Small intestine (tissue), 7 donors: ENCODE measurements around the gene CLIC5. TPM values are rescaled to one million over a fixed set of nuclear protein-coding genes. Genes with fewer than 3 reads are reported as not detected.

Source experiments
- DNase-seq, 2 donors: peaks; one replicate each; pipeline versions ENCODE4 v3.0.0 to v3.0.0-alpha.2; 2013
- FAIRE-seq: peaks from 2 replicates; lab custom pipeline; 2012; peaks lifted over from hg19 to GRCh38; lab: Jason Lieb, UNC
- H3K27ac ChIP-seq, 3 donors: one replicate each; pipeline ENCODE4 v1.5.1; 2013; ENCODE audit warnings: low read length in 2 of 3, mild to moderate bottlenecking in 2 of 3, control low read depth in 1 of 3, inconsistent platforms in 1 of 3, low read depth in 1 of 3, moderate library complexity in 1 of 3
- H3K27me3 ChIP-seq, 3 donors: one replicate each; pipeline ENCODE4 v1.6.1; 2013; ENCODE audit warnings: low read length in 3 of 3, inconsistent platforms in 1 of 3; ENCODE audit not compliant: control insufficient read depth in 3 of 3, insufficient read depth in 3 of 3
- H3K36me3 ChIP-seq, 3 donors: one replicate each; pipeline ENCODE4 v1.6.1; 2013; ENCODE audit warnings: low read length in 3 of 3, inconsistent platforms in 1 of 3, low read depth in 1 of 3, mild to moderate bottlenecking in 1 of 3, moderate library complexity in 1 of 3; ENCODE audit not compliant: control insufficient read depth in 3 of 3, insufficient read depth in 2 of 3
- H3K4me1 ChIP-seq, 3 donors: one replicate each; pipeline ENCODE4 v1.6.1; 2013; ENCODE audit warnings: low read length in 2 of 3, inconsistent platforms in 1 of 3, low read depth in 1 of 3, mild to moderate bottlenecking in 1 of 3, moderate library complexity in 1 of 3; ENCODE audit not compliant: control insufficient read depth in 3 of 3, insufficient read depth in 2 of 3
- H3K4me3 ChIP-seq, 3 donors: one replicate each; pipeline ENCODE4 v1.5.1; 2013; ENCODE audit warnings: low read length in 3 of 3, control low read depth in 1 of 3, inconsistent platforms in 1 of 3, low read depth in 1 of 3, mild to moderate bottlenecking in 1 of 3, moderate library complexity in 1 of 3
- H3K9me3 ChIP-seq, 2 donors: one replicate each; pipeline ENCODE4 v1.6.1; 2013; ENCODE audit warnings: low read depth in 1 of 2, low read length in 1 of 2; ENCODE audit not compliant: control insufficient read depth in 2 of 2, insufficient read depth in 1 of 2
- WGBS, 3 donors: extraction: QIAGEN DNeasy Blood & Tissue Kit; methylation state at CpG; one replicate each; pipeline ENCODE4 v1.1.7; 2013; 5-methylcytosine and 5-hydroxymethylcytosine counted together
- polyA plus RNA-seq, 4 donors: library from polyadenylated mRNA; stranded (reverse) in 3 of 4; unstranded in 1 of 4; fragments of 200-250 nt in 3 of 4; fragments of 120-200 nt in 1 of 4; gene quantifications; one replicate each; pipeline versions ENCODE4 v1.2.1 to v1.2.3, GENCODE V29; 2013
- donor health status: healthy with polysubstance abuse.
- donor health status: control.
- donor health status: control.
- donor health status: Bipolar disorder and iron deficiency.
- donor health status: healthy.

The CLIC5 gene
- polyA plus RNA-seq, 4 donors: 9.3 to 65.7 (median 21.8) TPM

DNA sequence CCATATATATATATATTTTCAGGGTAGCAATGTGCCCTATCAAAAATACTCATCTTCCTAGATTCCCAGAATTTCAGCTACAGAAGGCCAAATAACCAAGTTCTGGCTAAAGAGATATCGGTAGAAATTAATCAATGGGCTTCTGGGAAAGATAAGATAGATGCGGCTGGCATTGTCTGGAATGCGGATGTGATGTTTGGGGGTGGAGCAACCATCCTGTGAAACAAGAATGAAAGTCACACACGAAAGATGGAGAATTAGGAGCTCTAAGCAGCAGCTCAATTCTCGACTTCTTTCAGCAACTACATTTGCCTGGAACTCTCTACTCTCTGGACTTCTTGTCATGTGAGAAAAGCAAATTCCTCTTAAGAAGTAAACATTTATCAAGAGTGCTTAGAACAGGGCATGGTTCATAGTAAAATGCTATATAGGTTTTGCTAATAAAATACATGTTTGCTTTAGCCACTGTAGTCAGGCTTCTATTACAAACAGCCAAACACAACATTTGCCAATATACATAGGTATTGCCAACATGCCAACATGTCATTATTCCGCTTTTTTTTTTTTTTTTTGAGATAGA lies 90.8 kb downstream of the CLIC5 start:
- DNase-seq (no peak), FAIRE-seq (no peak)
- 24 to 57% (median 43%) methylated on average over 6 of the region's 6 CpGs for WGBS, 3 donors

GRCh38 chr6:45923831-45924391 lies 91.7 kb downstream of the CLIC5 start:
- H3K36me3 ChIP-seq: peaks cover 0 to 13% (median 4%) of the 10 kb centered on the region in 3 donors
- no peaks in the 10 kb centered on the region for H3K27me3 ChIP-seq
- no peaks in the 10 kb centered on the region for H3K4me1 ChIP-seq
- no peak for DNase-seq
- no peak overlapping the region for H3K4me3 ChIP-seq
- no peak overlapping the region for H3K27ac ChIP-seq
- 49 to 57% (median 51%) methylated on average over 5 of the region's 5 CpGs for WGBS, 3 donors
- FAIRE-seq: no peak
- no peaks in the 10 kb centered on the region for H3K9me3 ChIP-seq

More for the DNA sequence above, 90.8 kb downstream of the CLIC5 start:
- Histone ChIP-seq H3K27ac (no peak overlapping the region), H3K4me1 (no peaks in the 10 kb centered on the region), H3K36me3 (peaks cover 0 to 18% (median 4%) of the 10 kb centered on the region in 3 donors), H3K27me3 (no peaks in the 10 kb centered on the region), H3K9me3 (no peaks in the 10 kb centered on the region), H3K4me3 (no peak overlapping the region)

- H3K4me3 ChIP-seq: no peak overlapping the region
- no peaks in the 10 kb centered on the region for H3K27me3 ChIP-seq
- 28 to 33% (median 30%) methylated on average over 11 of the region's 11 CpGs for WGBS, 3 donors
- H3K36me3 ChIP-seq: peaks cover 0 to 11% (median 0%) of the 10 kb centered on the region in 3 donors
- no peak overlapping the region for H3K27ac ChIP-seq
- no peaks in the 10 kb centered on the region for H3K4me1 ChIP-seq
- FAIRE-seq (no peak), DNase-seq (peak; percentile 27 to 33)
- H3K9me3 ChIP-seq: no peaks in the 10 kb centered on the region
Observed at GRCh38 chr6:45922728-45923351, 92.8 kb downstream of the CLIC5 start.

DNA sequence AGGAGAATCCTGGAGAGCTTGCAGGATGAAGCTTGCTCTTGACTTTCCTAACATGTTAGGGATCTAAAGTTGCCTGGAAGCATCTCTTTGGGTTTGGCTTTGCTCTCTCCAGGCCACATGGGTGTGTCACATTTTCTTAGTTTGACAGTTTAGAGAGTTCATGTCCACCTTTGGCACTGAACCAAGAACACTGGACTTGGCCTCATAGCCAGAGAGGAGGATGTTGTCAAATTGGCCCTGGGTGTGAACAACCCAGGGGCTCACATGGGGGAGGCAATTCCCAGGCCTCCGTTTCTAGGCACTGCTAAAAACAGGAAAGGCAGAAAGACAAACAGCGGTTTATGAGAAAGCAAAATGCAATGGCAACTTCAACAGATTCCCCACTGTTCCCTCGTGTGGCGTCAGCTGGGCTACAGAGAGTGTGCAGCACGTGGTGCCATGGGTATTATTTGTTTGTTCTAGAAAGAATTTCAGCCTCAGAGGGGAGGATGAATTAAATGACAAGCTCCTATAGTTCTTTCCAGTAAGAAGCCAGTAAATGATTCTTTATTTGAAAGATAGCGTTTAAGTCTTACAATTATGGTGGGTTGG lies 93.9 kb downstream of the CLIC5 start:
- 65 to 72% (median 70%) methylated on average over 6 of the region's 6 CpGs for WGBS, 3 donors
- Histone ChIP-seq H3K27ac (no peak overlapping the region), H3K4me3 (no peak overlapping the region), H3K27me3 (no peaks in the 10 kb centered on the region), H3K36me3 (peaks cover 0 to 8% (median 0%) of the 10 kb centered on the region in 3 donors), H3K4me1 (no peaks in the 10 kb centered on the region), H3K9me3 (no peaks in the 10 kb centered on the region)
- FAIRE-seq (no peak), DNase-seq (no peak)

- DNase-seq (no peak), FAIRE-seq (no peak)
- Histone ChIP-seq H3K4me1 (no peaks in the 10 kb centered on the region), H3K27me3 (no peaks in the 10 kb centered on the region), H3K36me3 (peaks cover 0 to 10% (median 0%) of the 10 kb centered on the region in 3 donors), H3K4me3 (no peak overlapping the region), H3K9me3 (no peaks in the 10 kb centered on the region), H3K27ac (no peak overlapping the region)
- 63 to 79% (median 79%) methylated on average over 5 of the region's 5 CpGs for WGBS, 3 donors
Observed at GRCh38 chr6:45920819-45921511, 94.7 kb downstream of the CLIC5 start.

DNA sequence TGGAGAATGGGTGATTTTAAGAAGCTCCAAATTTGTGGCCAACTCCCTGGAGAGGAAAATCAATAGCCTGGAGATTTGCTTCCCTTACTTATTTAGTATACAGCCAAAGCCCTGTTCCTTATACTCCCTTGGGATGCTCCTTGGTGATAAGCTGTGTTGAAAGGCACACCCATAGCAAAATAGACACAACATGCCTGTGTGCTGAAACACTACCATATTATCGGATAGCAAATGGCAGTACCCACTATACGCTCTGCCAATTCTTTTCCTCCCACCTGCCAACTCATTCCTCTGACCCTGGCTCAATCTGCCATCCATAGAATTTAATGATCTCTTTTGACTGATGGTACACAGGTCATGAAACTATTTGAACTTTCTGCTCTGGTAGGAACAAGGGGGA lies 98.2 kb downstream of the CLIC5 start:
- Histone ChIP-seq H3K27me3 (no peaks in the 10 kb centered on the region), H3K4me1 (no peaks in the 10 kb centered on the region), H3K9me3 (no peaks in the 10 kb centered on the region), H3K27ac (no peak overlapping the region), H3K36me3 (peaks cover 0 to 14% (median 10%) of the 10 kb centered on the region in 3 donors), H3K4me3 (no peak overlapping the region)
- no peak for FAIRE-seq
- WGBS, 3 donors: 93 to 98% (median 98%) methylated on average over 2 of the region's 2 CpGs
- no peak for DNase-seq

- Histone ChIP-seq H3K4me1 (no peaks in the 10 kb centered on the region), H3K36me3 (peaks cover 0 to 15% (median 14%) of the 10 kb centered on the region in 3 donors), H3K27me3 (no peaks in the 10 kb centered on the region), H3K27ac (no peak overlapping the region), H3K9me3 (no peaks in the 10 kb centered on the region), H3K4me3 (no peak overlapping the region)
- 88 to 99% (median 88%) methylated on average over 5 of the region's 5 CpGs for WGBS, 3 donors
- FAIRE-seq (no peak), DNase-seq (no peak)
Observed at GRCh38 chr6:45916692-45917091, 99.0 kb downstream of the CLIC5 start.

DNA sequence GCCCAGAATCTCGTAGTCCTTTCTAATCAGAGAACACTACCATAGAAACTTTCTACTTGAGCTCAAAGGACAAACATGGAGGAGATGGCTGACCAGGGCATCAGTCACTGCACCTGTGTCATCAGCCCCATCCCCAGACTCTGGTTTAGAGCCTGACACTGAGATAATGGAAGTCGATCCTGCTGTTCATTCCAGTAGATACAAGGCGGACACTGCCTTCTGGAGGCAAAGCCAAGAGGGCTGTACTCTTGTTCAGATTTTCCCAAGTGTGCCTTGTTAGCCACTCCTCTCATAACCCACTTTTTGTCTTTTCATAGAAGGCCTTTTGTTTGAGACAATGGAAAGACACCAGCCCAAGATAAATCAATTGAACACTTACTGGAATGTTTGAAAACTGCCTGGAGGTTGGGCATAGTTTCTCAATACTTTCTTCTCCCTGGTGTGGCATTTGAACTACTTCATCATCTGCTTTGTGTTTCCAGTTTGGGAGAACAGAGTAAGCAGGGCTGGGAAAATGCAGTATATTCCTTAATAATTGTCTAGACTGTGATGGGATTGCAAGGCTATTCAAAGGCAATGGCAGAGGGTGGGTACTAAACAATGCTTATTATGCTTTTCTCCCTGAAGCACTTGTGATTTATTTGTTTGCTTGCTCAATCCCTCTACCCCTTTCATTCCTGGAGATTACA lies 99.7 kb downstream of the CLIC5 start:
- WGBS, 3 donors: 97 to 98% (median 97%) methylated on average over 3 of the region's 3 CpGs
- H3K36me3 ChIP-seq: peaks cover 0 to 17% (median 16%) of the 10 kb centered on the region in 3 donors
- FAIRE-seq (no peak), DNase-seq (no peak)
- H3K4me1 ChIP-seq: no peaks in the 10 kb centered on the region
- H3K27ac ChIP-seq: no peak overlapping the region
- H3K9me3 ChIP-seq: no peaks in the 10 kb centered on the region
- no peaks in the 10 kb centered on the region for H3K27me3 ChIP-seq
- no peak overlapping the region for H3K4me3 ChIP-seq
